Erythroblast (primary cell): ENCODE measurements around the gene TCF12.

ENCODE experiments used
- GATA1 ChIP-seq: IDR thresholded peaks from 2 replicates; pipeline ENCODE4 v1.6.1; 2011; ENCODE audit warnings: low read depth, mild to moderate bottlenecking, control low read depth, low read length, moderate library complexity
- POLR2A ChIP-seq: IDR thresholded peaks from 2 replicates; pipeline ENCODE4 v1.6.1; 2011; ENCODE audit warnings: mild to moderate bottlenecking, low read length

DNA sequence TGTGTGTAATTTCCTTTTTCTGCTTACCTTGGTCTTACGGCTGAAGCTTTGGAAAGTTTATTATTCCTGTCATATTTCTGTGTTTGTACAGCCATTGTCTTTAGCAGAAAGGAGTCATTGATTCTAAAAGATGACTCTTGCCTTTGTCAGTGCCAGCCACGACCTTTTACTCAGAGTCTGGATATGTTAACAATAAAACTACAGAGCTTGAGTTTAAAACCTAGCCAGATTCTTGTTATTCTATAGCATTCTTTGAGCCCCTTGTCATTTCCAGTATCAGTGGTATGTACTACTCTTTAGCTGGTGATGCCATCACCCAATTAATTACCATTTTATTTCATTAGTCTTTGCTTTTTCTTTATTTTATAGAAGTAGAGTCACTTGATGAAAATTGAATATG is 142.4 kb downstream of the TCF12 start:
- TF ChIP-seq POLR2A (no peak), GATA1 (no peak)
